ENCODE results near the gene TOE1. TPM values are rescaled to one million over a fixed set of nuclear protein-coding genes. Genes with fewer than 3 reads are reported as not detected.

The TOE1 gene
- total RNA-seq, 1 experiment from 2014 or later, result 11.5 TPM

DNA sequence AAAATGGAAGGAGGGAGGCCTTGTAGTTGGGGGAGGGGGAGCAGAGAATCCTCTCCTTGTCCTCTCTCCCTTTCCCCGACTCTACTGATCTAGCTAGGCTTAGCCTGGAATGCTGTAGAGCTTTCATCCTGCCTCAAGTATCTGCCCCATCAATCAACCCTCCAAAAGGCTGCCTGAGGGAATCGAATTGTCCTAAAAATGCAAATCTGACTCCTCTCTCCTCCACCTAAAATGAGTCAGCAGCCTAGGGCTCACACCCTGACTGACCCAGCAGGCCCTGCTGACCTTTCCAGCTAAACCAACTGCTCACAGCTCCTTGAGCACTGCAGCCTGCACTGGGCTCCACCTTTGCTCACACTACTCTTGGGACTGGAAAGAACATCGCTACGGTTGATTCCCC lies 10.5 kb upstream of the TOE1 start:
- Histone ChIP-seq H4K20me1 (ENCODE audit: insufficient read depth) (no peaks in the 10 kb centered on the region), H3K9me3 (ENCODE audit: control insufficient read depth in 1 of 2, insufficient read depth in 1 of 2, low read depth in 1 of 2, low read length in 2 of 2) (no peaks in the 10 kb centered on the region), H3K36me3 (ENCODE audit: control insufficient read depth in 1 of 2, insufficient read depth in 2 of 2, low read length in 2 of 2) (peaks cover 0 to 5% of the 10 kb centered on the region in 2 experiments; a peak in 1 of 4 replicates), H3K4me3 (replicated peaks in 1 of 2; ENCODE audit: low read depth in 1 of 2, low read length in 2 of 2) (no peak overlapping the region), H2AFZ (ENCODE audit: low read depth, low read length, poor library complexity, severe bottlenecking) (no peak overlapping the region), H3K9ac (ENCODE audit: low read length) (no peak overlapping the region), H3K27ac (ENCODE audit: low read depth, low read length) (no peak overlapping the region), H3K79me2 (ENCODE audit: insufficient read depth, low read length) (no peaks in the 10 kb centered on the region), H3K27me3 (ENCODE audit: insufficient read depth, low read length) (no peaks in the 10 kb centered on the region), H3K4me2 (ENCODE audit: low read length) (no peak overlapping the region), H3K9me2 (ENCODE audit: insufficient read depth) (no peaks in the 10 kb centered on the region), H3K4me1 (ENCODE audit: control insufficient read depth in 1 of 2, insufficient read depth in 2 of 2, low read length in 2 of 2) (peaks cover 0 to 7% of the 10 kb centered on the region in 2 experiments; a peak in 2 of 4 replicates)
- no peak for TF ChIP-seq POLR2AphosphoS5 (IDR thresholded peaks at IDR 0.05; ENCODE audit: low read depth, low read length)
- no peak for TF ChIP-seq JUND (IDR thresholded peaks at IDR 0.05)
- TF ChIP-seq CBX3 (IDR thresholded peaks at IDR 0.05; ENCODE audit: low read depth), result no peak
- TF ChIP-seq, protein P1, sequence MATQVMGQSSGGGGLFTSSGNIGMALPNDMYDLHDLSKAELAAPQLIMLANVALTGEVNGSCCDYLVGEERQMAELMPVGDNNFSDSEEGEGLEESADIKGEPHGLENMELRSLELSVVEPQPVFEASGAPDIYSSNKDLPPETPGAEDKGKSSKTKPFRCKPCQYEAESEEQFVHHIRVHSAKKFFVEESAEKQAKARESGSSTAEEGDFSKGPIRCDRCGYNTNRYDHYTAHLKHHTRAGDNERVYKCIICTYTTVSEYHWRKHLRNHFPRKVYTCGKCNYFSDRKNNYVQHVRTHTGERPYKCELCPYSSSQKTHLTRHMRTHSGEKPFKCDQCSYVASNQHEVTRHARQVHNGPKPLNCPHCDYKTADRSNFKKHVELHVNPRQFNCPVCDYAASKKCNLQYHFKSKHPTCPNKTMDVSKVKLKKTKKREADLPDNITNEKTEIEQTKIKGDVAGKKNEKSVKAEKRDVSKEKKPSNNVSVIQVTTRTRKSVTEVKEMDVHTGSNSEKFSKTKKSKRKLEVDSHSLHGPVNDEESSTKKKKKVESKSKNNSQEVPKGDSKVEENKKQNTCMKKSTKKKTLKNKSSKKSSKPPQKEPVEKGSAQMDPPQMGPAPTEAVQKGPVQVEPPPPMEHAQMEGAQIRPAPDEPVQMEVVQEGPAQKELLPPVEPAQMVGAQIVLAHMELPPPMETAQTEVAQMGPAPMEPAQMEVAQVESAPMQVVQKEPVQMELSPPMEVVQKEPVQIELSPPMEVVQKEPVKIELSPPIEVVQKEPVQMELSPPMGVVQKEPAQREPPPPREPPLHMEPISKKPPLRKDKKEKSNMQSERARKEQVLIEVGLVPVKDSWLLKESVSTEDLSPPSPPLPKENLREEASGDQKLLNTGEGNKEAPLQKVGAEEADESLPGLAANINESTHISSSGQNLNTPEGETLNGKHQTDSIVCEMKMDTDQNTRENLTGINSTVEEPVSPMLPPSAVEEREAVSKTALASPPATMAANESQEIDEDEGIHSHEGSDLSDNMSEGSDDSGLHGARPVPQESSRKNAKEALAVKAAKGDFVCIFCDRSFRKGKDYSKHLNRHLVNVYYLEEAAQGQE (IDR thresholded peaks at IDR 0.05; ENCODE audit: low read depth), result no peak
- TF ChIP-seq RAD21 (IDR thresholded peaks at IDR 0.05; ENCODE audit: low read depth), result no peak
- no peak for TF ChIP-seq ZBTB33 (IDR thresholded peaks at IDR 0.05; ENCODE audit: extremely low read depth, insufficient replicate concordance, low read length)
- TF ChIP-seq ZFX (IDR thresholded peaks at IDR 0.05), result no peak
- no peak for TF ChIP-seq EZH2phosphoT487 (IDR thresholded peaks at IDR 0.05; ENCODE audit: borderline replicate concordance)
- TF ChIP-seq FOSL1 (IDR thresholded peaks at IDR 0.05; ENCODE audit: low read depth), result no peak
- TF ChIP-seq, protein P2, sequence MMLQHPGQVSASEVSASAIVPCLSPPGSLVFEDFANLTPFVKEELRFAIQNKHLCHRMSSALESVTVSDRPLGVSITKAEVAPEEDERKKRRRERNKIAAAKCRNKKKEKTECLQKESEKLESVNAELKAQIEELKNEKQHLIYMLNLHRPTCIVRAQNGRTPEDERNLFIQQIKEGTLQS (IDR thresholded peaks at IDR 0.05), result no peak
- no peak for TF ChIP-seq ZNF274 (IDR thresholded peaks at IDR 0.05; ENCODE audit: low read depth, low read length)
- TF ChIP-seq SRF (IDR thresholded peaks at IDR 0.05; ENCODE audit: low read depth), result no peak
- no peak for TF ChIP-seq MAX (IDR thresholded peaks at IDR 0.05)
- TF ChIP-seq EGR1 (IDR thresholded peaks at IDR 0.05; ENCODE audit: low read depth), result no peak
- no peak for TF ChIP-seq CTCF (IDR thresholded peaks at IDR 0.05 in 2 of 3, conservative IDR thresholded peaks at IDR 0.05 in 1 of 3; ENCODE audit: borderline replicate concordance in 1 of 3, insufficient read depth in 1 of 3, low read depth in 2 of 3, low read length in 2 of 3)
- no peak for TF ChIP-seq SP1 (IDR thresholded peaks at IDR 0.05; ENCODE audit: low read depth)
- TF ChIP-seq EZH2 (IDR thresholded peaks at IDR 0.05), result no peak
- no peak for TF ChIP-seq ELF1 (IDR thresholded peaks at IDR 0.05; ENCODE audit: borderline replicate concordance, low read depth)
- no peak for TF ChIP-seq YY1 (IDR thresholded peaks at IDR 0.05; ENCODE audit: extremely low read depth, insufficient replicate concordance, low read depth, low read length)
- ChIA-PET CTCF (no interaction called here), RAD21 (ENCODE audit: low non-redundant PET in 1 of 2, low total read pairs in 2 of 2, uncharacterized antibody in 2 of 2, unreplicated experiment in 2 of 2) (no interaction called here), POLR2A (interaction anchor here (0.7 kb wide), 1 partner anchor 189 kb away, joined by 4 read pairs; no protein-coding TSS in a partner anchor)
- no TSS peak for BruUV-seq (replicated peaks)
- ATAC-seq (no peak; the same call in 1 of the 2 replicates), DNase-seq (ENCODE audit: low read depth, low spot score) (no peak)
- intact Hi-C loops (cut with micrococcal nuclease), result no loop called here

All from HCT116 (cell line).